Right atrium auricular region (tissue), 2 donors: Measurements from ENCODE around the gene STK32A. TPM values are rescaled to one million over a fixed set of nuclear protein-coding genes. Genes with fewer than 3 reads are reported as not detected.
A peak's percentile ranks its signal among the peaks of the same experiment; 100 is the strongest.

ENCODE experiments used
- DNase-seq: peaks from one replicate; pipeline ENCODE4 v3.0.0-alpha.2; 2019; ENCODE audit warnings: low spot score
- H3K27ac ChIP-seq, 2 donors: fragments of 200-600 bp; sonication (generic); 1 replicate in 1 of 2; 2 replicates in 1 of 2; pipeline ENCODE4 v1.5.1; 2016 to 2019
- H3K27me3 ChIP-seq, 2 donors: fragments of 200-600 bp; sonication (generic); one replicate each; pipeline versions ENCODE4 v1.5.1 to v1.6.0; 2017 to 2019
- H3K36me3 ChIP-seq: fragments of 200-600 bp; sonication (generic); one replicate; pipeline ENCODE4 v1.5.1; 2016
- H3K4me1 ChIP-seq, 2 donors: fragments of 200-600 bp; sonication (generic); one replicate each; pipeline versions ENCODE4 v1.5.1 to v1.6.0; 2017 to 2019
- H3K4me3 ChIP-seq, 2 donors: fragments of 200-600 bp; sonication (generic); 1 replicate in 1 of 2; 2 replicates in 1 of 2; pipeline ENCODE4 v1.5.1; 2017 to 2019; ENCODE audit warnings: mild to moderate bottlenecking in 1 of 2, moderate library complexity in 1 of 2
- H3K9me3 ChIP-seq, 2 donors: fragments of 200-600 bp; sonication (generic); one replicate each; pipeline ENCODE4 v1.5.1; 2019
- CTCF ChIP-seq, 2 donors: fragments of 200-600 bp; sonication (generic); IDR thresholded peaks; one replicate each; pipeline ENCODE4 v1.5.1; 2019; ENCODE audit warnings: antibody characterized with exemption in 2 of 2
- total RNA-seq, 2 donors: library from RNA; depleted of rRNA; stranded (reverse); fragments of >200 nt; gene quantifications; one replicate each; pipeline ENCODE4 v1.1.0, GENCODE V29; 2016

STK32A gene
- total RNA-seq, 2 donors from 2014 or later: 0.22 to 0.39 TPM

DNA sequence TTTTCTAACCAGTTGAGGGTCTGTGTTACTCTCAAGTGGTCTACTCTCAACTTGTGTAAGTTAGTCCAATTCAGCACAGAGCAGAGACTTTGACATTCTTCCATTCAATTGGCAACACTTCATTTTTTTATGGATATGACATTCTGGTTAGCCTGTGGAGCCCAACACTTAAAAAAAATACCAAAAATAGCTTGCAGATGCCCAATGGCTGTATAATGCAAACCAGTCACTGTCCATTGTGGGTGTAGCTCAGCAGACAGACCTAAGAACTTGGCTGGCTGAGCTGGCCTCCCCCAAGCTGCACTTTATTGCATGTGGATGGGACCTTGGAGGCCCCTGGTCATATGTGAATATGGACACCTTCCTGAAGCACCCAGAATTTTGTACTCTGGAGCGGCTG, 171.8 kb downstream of the STK32A start:
- DNase-seq: no peak
- peaks cover under 1% of the 10 kb centered on the region for H3K36me3 ChIP-seq
- H3K9me3 ChIP-seq: no peaks in the 10 kb centered on the region
- no peaks in the 10 kb centered on the region for H3K27me3 ChIP-seq
- no peak for TF ChIP-seq CTCF (IDR thresholded peaks at IDR 0.05)
- H3K27ac ChIP-seq: peak overlapping the region; percentile 28 to 86
- peaks cover 0 to 68% of the 10 kb centered on the region in 2 donors for H3K4me1 ChIP-seq
- no peak overlapping the region for H3K4me3 ChIP-seq

- no peak for DNase-seq
- TF ChIP-seq CTCF (IDR thresholded peaks at IDR 0.05): no peak
- H3K9me3 ChIP-seq: no peaks in the 10 kb centered on the region
- peak overlapping the region; percentile 28 to 86 for H3K27ac ChIP-seq
- H3K36me3 ChIP-seq: peaks cover 3% of the 10 kb centered on the region
- H3K27me3 ChIP-seq: no peaks in the 10 kb centered on the region
- H3K4me3 ChIP-seq: no peak overlapping the region
- H3K4me1 ChIP-seq: peaks cover 0 to 73% of the 10 kb centered on the region in 2 donors
Observed at GRCh38 chr5:147407094-147407681, 172.4 kb downstream of the STK32A start.

GRCh38 chr5:147408980-147409379, 174.2 kb downstream of the STK32A start:
- DNase-seq: no peak
- H3K4me3 ChIP-seq: no peak overlapping the region
- peaks cover 0 to 70% of the 10 kb centered on the region in 2 donors for H3K4me1 ChIP-seq
- H3K27me3 ChIP-seq: no peaks in the 10 kb centered on the region
- H3K9me3 ChIP-seq: no peaks in the 10 kb centered on the region
- H3K27ac ChIP-seq: no peak overlapping the region
- H3K36me3 ChIP-seq: peaks cover 21% of the 10 kb centered on the region
- no peak for TF ChIP-seq CTCF (IDR thresholded peaks at IDR 0.05)

GRCh38 chr5:147410496-147411358, 175.9 kb downstream of the STK32A start:
- H3K27me3 ChIP-seq: no peaks in the 10 kb centered on the region
- peaks cover 0 to 53% of the 10 kb centered on the region in 2 donors for H3K4me1 ChIP-seq
- no peak overlapping the region for H3K4me3 ChIP-seq
- no peak for TF ChIP-seq CTCF (IDR thresholded peaks at IDR 0.05)
- H3K27ac ChIP-seq: peak overlapping the region; percentile 32 to 38
- peaks cover 38% of the 10 kb centered on the region for H3K36me3 ChIP-seq
- DNase-seq: no peak
- H3K9me3 ChIP-seq: no peaks in the 10 kb centered on the region

DNA sequence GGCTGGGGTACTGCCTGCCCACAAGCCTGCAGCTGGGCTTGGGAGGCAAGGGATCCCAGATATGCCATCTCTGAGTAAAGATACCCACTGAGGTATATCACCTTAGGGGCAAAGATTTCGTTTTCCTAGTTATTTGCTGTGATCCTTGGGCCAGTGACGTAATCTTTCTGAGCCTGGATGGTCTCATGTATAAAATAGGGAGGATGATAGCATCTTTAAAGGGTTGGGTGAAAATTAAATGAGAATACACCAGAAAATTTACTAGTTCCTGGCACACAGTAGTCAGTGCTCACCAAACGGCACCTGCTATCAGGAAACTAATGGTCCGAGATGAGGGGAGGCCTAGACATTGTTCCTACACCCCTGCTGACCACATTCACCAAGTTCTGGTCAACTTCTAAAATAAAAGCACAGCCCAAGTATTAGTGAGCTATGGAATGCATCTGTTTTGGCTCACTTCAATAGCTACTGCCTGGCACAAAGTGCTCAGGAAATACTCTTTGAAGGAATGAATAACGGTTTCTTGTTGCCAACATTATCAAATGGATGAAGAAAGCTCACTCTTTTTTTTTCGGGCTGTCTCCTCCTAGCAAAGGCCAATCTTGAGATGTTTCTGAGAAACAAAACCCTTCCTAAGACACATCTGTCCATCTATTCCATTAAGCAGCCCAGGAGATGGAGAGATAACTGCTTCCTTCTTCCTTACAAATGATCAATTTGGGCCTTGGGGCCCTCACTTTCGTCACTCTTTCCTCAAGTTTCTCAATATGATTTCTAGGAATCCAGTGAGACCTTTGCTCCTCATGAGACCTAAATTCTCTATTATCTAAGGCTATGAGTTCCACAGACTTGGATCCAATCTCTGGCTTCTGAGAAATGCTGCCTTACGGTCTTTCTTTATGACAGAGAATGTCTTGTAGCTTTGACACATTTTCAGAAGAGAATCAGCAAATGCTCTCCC, 176.8 kb downstream of the STK32A start:
- no peaks in the 10 kb centered on the region for H3K27me3 ChIP-seq
- no peak for DNase-seq
- H3K4me3 ChIP-seq: no peak overlapping the region
- peaks cover 0 to 45% of the 10 kb centered on the region in 2 donors for H3K4me1 ChIP-seq
- H3K27ac ChIP-seq: peak overlapping the region; percentile 32 to 38
- H3K36me3 ChIP-seq: peaks cover 39% of the 10 kb centered on the region
- no peak for TF ChIP-seq CTCF (IDR thresholded peaks at IDR 0.05)
- no peaks in the 10 kb centered on the region for H3K9me3 ChIP-seq
